Measurements from ENCODE around the gene LRRC42. TPM values are rescaled to one million over a fixed set of nuclear protein-coding genes. Genes with fewer than 3 reads are reported as not detected.

The LRRC42 gene
- total and polyA plus RNA-seq, 9 of the 15 experiments (the other 6 are each of a cell fraction or from before 2014, with no cell fraction given) = 17.3 to 51.9 (median 35.5) TPM

GRCh38 chr1:53942127-53942957, 3.8 kb upstream of the LRRC42 start (continued):
- TF ChIP-seq ZNF384 (IDR thresholded peaks at IDR 0.05; ENCODE audit: low read depth, low read length) = no peak
- TF ChIP-seq ETV6 (IDR thresholded peaks at IDR 0.05; ENCODE audit: borderline replicate concordance in 1 of 2, low read depth in 2 of 2, low read length in 1 of 2) = no peak
- no peak for TF ChIP-seq ETV6 (CRISPR knock-in tag; IDR thresholded peaks at IDR 0.05; ENCODE audit: borderline replicate concordance)
- TF ChIP-seq, protein P1, sequence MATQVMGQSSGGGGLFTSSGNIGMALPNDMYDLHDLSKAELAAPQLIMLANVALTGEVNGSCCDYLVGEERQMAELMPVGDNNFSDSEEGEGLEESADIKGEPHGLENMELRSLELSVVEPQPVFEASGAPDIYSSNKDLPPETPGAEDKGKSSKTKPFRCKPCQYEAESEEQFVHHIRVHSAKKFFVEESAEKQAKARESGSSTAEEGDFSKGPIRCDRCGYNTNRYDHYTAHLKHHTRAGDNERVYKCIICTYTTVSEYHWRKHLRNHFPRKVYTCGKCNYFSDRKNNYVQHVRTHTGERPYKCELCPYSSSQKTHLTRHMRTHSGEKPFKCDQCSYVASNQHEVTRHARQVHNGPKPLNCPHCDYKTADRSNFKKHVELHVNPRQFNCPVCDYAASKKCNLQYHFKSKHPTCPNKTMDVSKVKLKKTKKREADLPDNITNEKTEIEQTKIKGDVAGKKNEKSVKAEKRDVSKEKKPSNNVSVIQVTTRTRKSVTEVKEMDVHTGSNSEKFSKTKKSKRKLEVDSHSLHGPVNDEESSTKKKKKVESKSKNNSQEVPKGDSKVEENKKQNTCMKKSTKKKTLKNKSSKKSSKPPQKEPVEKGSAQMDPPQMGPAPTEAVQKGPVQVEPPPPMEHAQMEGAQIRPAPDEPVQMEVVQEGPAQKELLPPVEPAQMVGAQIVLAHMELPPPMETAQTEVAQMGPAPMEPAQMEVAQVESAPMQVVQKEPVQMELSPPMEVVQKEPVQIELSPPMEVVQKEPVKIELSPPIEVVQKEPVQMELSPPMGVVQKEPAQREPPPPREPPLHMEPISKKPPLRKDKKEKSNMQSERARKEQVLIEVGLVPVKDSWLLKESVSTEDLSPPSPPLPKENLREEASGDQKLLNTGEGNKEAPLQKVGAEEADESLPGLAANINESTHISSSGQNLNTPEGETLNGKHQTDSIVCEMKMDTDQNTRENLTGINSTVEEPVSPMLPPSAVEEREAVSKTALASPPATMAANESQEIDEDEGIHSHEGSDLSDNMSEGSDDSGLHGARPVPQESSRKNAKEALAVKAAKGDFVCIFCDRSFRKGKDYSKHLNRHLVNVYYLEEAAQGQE (IDR thresholded peaks at IDR 0.05; ENCODE audit: borderline replicate concordance) = 0 out of 2 replicates have a peak, but pooled peaks have one; percentile 18
- TF ChIP-seq, protein P1 (CRISPR knock-in tag; IDR thresholded peaks at IDR 0.05; ENCODE audit: low read depth) = no peak
- no peak for TF ChIP-seq NFIX (CRISPR knock-in tag; IDR thresholded peaks at IDR 0.05; ENCODE audit: low read depth)
- TF ChIP-seq MAFK (IDR thresholded peaks at IDR 0.05; ENCODE audit: low read length) = peak; percentile 2; the same call in 1 of the 2 replicates
- no peak for TF ChIP-seq TBL1XR1 (IDR thresholded peaks at IDR 0.05; ENCODE audit: low read length in 2 of 2)
- TF ChIP-seq ZNF140 (CRISPR knock-in tag; IDR thresholded peaks at IDR 0.05) = no peak
- TF ChIP-seq PHF20 (IDR thresholded peaks at IDR 0.05; ENCODE audit: partially characterized antibody) = no peak
- no peak for TF ChIP-seq ZBTB5 (IDR thresholded peaks at IDR 0.05)
- peak in 1 of 2 experiments; percentile 61; a peak in 2 of 4 replicates for TF ChIP-seq HDAC1 (IDR thresholded peaks at IDR 0.05)
- TF ChIP-seq GTF2A2 (tag; IDR thresholded peaks at IDR 0.05) = no peak
- 0 out of 4 replicates have a peak, but pooled peaks of 1 of the 2 experiments have one; percentile 15 for TF ChIP-seq RAD21 (CRISPR knock-in tag; conservative IDR thresholded peaks at IDR 0.05 in 1 of 2, IDR thresholded peaks at IDR 0.05 in 1 of 2)

Data from K562 (cell line).